ENCODE results near the gene GJC2. TPM values are rescaled to one million over a fixed set of nuclear protein-coding genes. Genes with fewer than 3 reads are reported as not detected.

The GJC2 gene
- total RNA-seq, 2 donors from 2014 or later, result 0.69 to 1.2 TPM

DNA sequence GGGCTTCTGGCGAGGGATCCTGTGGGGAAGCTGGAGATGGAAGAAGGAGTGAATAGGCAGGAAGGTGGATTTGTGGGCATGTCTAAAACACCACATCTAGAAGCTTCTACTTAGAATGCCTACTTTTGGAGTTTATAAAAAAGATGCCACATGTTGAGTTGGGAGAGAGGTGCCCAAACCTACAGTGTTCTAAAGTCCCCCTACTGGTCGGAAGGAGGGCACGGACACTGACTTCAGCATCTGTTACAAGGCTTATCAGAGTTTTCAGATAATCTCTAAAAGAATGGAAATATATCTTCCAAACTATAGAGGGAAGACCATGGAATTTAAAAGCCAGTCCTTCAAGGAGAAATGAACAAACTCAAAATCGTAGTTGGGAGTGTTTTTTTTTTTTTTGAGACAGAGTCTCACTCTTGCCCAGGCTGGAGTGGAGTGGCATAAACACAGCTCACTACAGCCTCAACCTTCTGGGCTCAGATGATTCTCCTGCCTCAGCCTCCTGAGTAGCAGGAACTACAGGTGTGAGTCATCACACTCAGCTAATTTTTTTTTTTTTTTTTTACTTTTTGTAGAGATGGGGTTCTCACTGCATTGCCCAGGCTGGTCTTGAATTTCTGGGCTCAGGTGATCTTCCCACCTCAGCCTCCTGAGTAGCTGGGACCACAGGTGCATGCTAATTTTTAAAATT lies 30.7 kb downstream of the GJC2 start:
- Histone ChIP-seq H3K9me3 (no peaks in the 10 kb centered on the region), H3K27me3 (no peaks in the 10 kb centered on the region), H3K27ac (no peak overlapping the region), H3K4me3 (no peak overlapping the region), H3K4me1 (no peaks in the 10 kb centered on the region), H3K36me3 (no peaks in the 10 kb centered on the region), H3K9ac (ENCODE audit: low read depth in 2 of 2, low read length in 2 of 2) (no peak overlapping the region)
- intact Hi-C loops (cut with DNase I), result no loop called here
- TF ChIP-seq, protein P1, sequence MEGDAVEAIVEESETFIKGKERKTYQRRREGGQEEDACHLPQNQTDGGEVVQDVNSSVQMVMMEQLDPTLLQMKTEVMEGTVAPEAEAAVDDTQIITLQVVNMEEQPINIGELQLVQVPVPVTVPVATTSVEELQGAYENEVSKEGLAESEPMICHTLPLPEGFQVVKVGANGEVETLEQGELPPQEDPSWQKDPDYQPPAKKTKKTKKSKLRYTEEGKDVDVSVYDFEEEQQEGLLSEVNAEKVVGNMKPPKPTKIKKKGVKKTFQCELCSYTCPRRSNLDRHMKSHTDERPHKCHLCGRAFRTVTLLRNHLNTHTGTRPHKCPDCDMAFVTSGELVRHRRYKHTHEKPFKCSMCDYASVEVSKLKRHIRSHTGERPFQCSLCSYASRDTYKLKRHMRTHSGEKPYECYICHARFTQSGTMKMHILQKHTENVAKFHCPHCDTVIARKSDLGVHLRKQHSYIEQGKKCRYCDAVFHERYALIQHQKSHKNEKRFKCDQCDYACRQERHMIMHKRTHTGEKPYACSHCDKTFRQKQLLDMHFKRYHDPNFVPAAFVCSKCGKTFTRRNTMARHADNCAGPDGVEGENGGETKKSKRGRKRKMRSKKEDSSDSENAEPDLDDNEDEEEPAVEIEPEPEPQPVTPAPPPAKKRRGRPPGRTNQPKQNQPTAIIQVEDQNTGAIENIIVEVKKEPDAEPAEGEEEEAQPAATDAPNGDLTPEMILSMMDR (IDR thresholded peaks at IDR 0.05), result no peak
- no peak for DNase-seq

DNA sequence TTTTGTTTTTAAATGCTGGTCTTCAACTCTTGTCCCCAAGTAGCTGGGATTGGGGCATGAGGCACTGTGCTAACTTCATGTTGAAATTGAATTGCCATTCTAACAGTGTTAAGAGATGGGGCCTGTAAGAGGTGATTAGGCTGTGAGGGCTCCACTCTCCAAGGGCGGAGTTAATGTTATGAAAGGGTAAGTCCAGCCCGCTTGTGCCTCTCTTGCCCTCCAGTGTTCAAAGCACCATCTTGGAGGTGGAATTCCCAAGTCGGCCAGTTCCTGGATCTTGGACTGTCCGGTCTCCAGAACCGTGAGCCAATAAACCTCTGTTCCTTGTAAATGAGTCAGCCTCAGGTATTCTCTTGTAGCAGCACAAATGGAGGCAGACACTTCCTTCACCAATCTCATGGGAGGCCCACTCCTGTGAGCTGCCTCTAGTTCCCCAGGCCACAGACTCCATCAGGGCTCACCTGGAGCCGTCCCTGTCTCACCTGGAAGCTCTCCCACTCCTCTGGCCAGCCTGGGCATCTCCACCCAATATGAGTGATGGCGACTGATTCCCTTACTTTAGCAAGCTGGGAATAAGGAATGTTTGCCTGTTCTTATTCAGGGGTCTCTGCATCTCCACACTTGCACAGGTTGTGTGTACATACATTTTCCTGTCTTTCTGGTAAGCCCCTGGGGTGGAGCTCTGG lies 31.4 kb downstream of the GJC2 start:
- intact Hi-C loops (cut with DNase I), result no loop called here
- Histone ChIP-seq H3K9me3 (no peaks in the 10 kb centered on the region), H3K27me3 (no peaks in the 10 kb centered on the region), H3K27ac (no peak overlapping the region), H3K9ac (ENCODE audit: low read depth in 2 of 2, low read length in 2 of 2) (no peak overlapping the region), H3K4me3 (no peak overlapping the region), H3K4me1 (no peaks in the 10 kb centered on the region), H3K36me3 (no peaks in the 10 kb centered on the region)
- TF ChIP-seq, protein P1 (IDR thresholded peaks at IDR 0.05), result no peak
- DNase-seq, result no peak

DNA sequence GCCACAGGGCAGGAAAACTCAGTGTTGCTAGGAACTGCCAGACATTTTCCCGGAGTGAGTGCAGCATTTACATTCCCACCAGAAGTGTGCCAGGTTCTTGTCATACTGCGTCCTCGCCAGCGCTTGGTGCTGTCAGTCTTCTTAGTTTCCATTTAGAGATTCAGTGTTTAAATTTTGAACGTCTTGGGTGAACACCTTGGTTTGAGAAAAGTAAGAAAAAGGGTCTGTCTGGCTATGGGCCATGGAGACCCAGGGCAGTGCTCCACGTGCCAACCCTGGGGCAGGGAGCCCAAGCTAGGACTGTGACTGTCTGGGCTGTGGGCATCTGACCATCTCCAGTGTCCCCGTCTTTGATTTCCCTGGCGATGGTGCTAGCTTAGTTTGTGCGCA lies 31.9 kb downstream of the GJC2 start:
- Histone ChIP-seq H3K9ac (ENCODE audit: low read depth in 2 of 2, low read length in 2 of 2) (no peak overlapping the region), H3K36me3 (no peaks in the 10 kb centered on the region), H3K4me3 (no peak overlapping the region), H3K9me3 (no peaks in the 10 kb centered on the region), H3K27ac (no peak overlapping the region), H3K4me1 (no peaks in the 10 kb centered on the region), H3K27me3 (no peaks in the 10 kb centered on the region)
- intact Hi-C loops (cut with DNase I), result no loop called here
- no peak for DNase-seq
- TF ChIP-seq, protein P1 (IDR thresholded peaks at IDR 0.05), result no peak

DNA sequence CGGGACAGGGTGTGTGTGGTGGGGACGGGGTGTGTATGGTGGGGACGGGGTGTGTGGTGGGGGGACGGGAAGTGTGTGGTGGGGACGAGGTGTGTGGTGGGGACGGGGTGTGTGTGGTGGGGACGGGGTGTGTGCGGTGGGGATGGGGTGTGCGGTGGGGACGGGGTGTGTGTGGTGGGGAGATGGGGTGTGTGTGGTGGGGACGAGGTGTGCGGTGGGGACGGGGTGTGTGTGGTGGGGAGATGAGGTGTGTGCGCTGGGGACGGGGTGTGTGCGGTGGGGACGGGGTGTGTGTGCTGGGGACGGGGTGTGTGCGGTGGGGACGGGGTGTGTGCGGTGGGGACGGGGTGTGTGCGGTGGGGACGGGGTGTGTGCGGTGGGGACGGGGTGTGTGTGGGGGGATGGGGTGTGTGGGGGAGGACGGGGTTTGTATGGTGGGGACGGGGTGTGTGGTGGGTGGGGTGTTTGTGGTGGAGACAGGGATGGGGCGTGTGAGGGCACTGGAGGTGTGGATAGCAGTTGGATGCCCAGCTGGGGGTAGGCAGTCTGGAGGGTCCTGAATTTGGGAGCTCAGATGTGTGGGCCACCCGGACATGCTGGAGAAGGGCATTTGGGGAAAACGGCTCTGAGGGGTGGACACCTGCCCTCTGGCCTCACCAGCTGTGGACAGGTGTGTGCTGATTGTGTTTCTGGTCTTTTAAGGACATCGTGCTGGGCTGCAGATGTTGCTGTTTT lies 32.7 kb downstream of the GJC2 start:
- H3K4me1 ChIP-seq, result no peaks in the 10 kb centered on the region
- no peaks in the 10 kb centered on the region for H3K36me3 ChIP-seq
- no peaks in the 10 kb centered on the region for H3K27me3 ChIP-seq
- TF ChIP-seq, protein P1 (IDR thresholded peaks at IDR 0.05), result no peak
- no peaks in the 10 kb centered on the region for H3K9me3 ChIP-seq
- intact Hi-C loops (cut with DNase I), result no loop called here
- H3K4me3 ChIP-seq, result no peak overlapping the region
- no peak overlapping the region for H3K9ac ChIP-seq (ENCODE audit: low read depth in 2 of 2, low read length in 2 of 2)
- DNase-seq, result no peak
- no peak overlapping the region for H3K27ac ChIP-seq

DNA sequence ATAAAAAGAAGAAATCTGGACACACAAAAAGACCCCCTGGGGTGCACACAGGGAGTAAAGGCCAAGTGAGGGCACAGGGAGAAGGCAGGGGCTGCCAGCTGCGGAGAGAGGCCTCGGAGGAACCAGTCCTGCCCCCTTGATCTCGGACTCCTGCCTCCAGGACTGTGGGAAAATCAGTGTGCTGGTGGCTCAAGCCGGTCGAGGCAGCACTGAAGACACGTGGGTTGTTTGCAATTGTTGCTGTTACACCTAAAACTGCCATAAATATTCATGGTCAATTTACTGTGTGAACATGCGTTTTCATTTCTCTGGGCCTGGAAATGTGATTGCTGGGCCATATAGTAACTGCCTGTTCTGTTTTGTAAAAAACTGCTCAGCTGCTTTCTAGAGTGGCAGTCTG lies 34.4 kb downstream of the GJC2 start:
- DNase-seq, result no peak
- intact Hi-C loops (cut with DNase I), result no loop called here
- TF ChIP-seq, protein P1 (IDR thresholded peaks at IDR 0.05), result no peak

More for the DNA sequence above, 34.4 kb downstream of the GJC2 start:
- no peaks in the 10 kb centered on the region for H3K36me3 ChIP-seq
- no peaks in the 10 kb centered on the region for H3K4me1 ChIP-seq
- H3K27me3 ChIP-seq, result no peaks in the 10 kb centered on the region
- H3K4me3 ChIP-seq, result no peak overlapping the region
- H3K9ac ChIP-seq (ENCODE audit: low read depth in 2 of 2, low read length in 2 of 2), result no peak overlapping the region
- H3K9me3 ChIP-seq, result no peaks in the 10 kb centered on the region
- no peak overlapping the region for H3K27ac ChIP-seq

Data from colonic mucosa (tissue), 4 donors.